CD14-positive monocyte (primary cell): ENCODE data around the gene ACBD6. TPM values are rescaled to one million over a fixed set of nuclear protein-coding genes. Genes with fewer than 3 reads are reported as not detected.

Experiments
- DNase-seq, 3 donors: peaks; one replicate each; pipeline ENCODE4 v3.0.0-alpha.2; 2011 to 2022
- H2AFZ ChIP-seq: 2 replicates; pipeline ENCODE4 v1.6.0; 2012; ENCODE audit warnings: mild to moderate bottlenecking, low read depth, low read length, inconsistent platforms; ENCODE audit not compliant: insufficient read depth, poor library complexity, severe bottlenecking
- H3K27ac ChIP-seq, 2 donors: 1 replicate in 1 of 2; 2 replicates in 1 of 2; pipeline ENCODE4 v1.5.1; 2012 to 2013; ENCODE audit warnings: low read length in 2 of 2, control low read depth in 1 of 2, inconsistent platforms in 1 of 2, low read depth in 1 of 2, mild to moderate bottlenecking in 1 of 2
- H3K27me3 ChIP-seq, 2 donors: one replicate each; pipeline versions ENCODE4 v1.6.0 to v1.6.1; 2011 to 2013; ENCODE audit warnings: low read length in 2 of 2; ENCODE audit not compliant: control insufficient read depth in 2 of 2, insufficient read depth in 2 of 2
- H3K36me3 ChIP-seq, 2 donors: replicated peaks in 1 of 2; 1 replicate in 1 of 2; 2 replicates in 1 of 2; pipeline versions ENCODE4 v1.5.1 to v1.6.1; 2012 to 2013; ENCODE audit warnings: low read length in 2 of 2, control low read depth in 1 of 2, inconsistent platforms in 1 of 2, mild to moderate bottlenecking in 1 of 2; ENCODE audit not compliant: insufficient read depth in 2 of 2, control insufficient read depth in 1 of 2
- H3K4me1 ChIP-seq, 2 donors: 1 replicate in 1 of 2; 2 replicates in 1 of 2; pipeline versions ENCODE4 v1.5.1 to v1.6.1; 2012 to 2013; ENCODE audit warnings: low read length in 2 of 2, control low read depth in 1 of 2, inconsistent platforms in 1 of 2, mild to moderate bottlenecking in 1 of 2, moderate library complexity in 1 of 2; ENCODE audit not compliant: insufficient read depth in 2 of 2, control insufficient read depth in 1 of 2
- H3K4me2 ChIP-seq: replicated peaks from 2 replicates; pipeline ENCODE3; 2012; ENCODE audit warnings: low read length, moderate library complexity, mild to moderate bottlenecking; ENCODE audit not compliant: poor library complexity, severe bottlenecking; ENCODE audit errors: extremely low read depth
- H3K4me3 ChIP-seq, 3 experiments: fragments of 200-600 bp in 1 of 3; sonication (generic) in 1 of 3; replicated peaks in 1 of 3; 1 replicate in 2 of 3; 2 replicates in 1 of 3; pipeline ENCODE4 v1.5.1; 2011 to 2013; ENCODE audit warnings: low read length in 3 of 3, mild to moderate bottlenecking in 3 of 3, control low read depth in 2 of 3, low read depth in 2 of 3, inconsistent platforms in 1 of 3, moderate library complexity in 1 of 3
- H3K79me2 ChIP-seq: 2 replicates; pipeline ENCODE4 v1.6.0; 2012; ENCODE audit warnings: mild to moderate bottlenecking, control low read depth, inconsistent platforms, low read length, moderate library complexity; ENCODE audit not compliant: insufficient read depth
- H3K9ac ChIP-seq: 2 replicates; pipeline ENCODE4 v1.6.0; 2017; ENCODE audit warnings: low read length, mild to moderate bottlenecking; ENCODE audit not compliant: insufficient read depth, poor library complexity, severe bottlenecking
- H3K9me3 ChIP-seq, 2 donors: replicated peaks in 1 of 2; 1 replicate in 1 of 2; 2 replicates in 1 of 2; pipeline versions ENCODE4 v1.5.1 to v1.6.1; 2012 to 2013; ENCODE audit warnings: low read length in 2 of 2, control low read depth in 1 of 2; ENCODE audit not compliant: control insufficient read depth in 1 of 2, insufficient read depth in 1 of 2
- H4K20me1 ChIP-seq: 2 replicates; pipeline ENCODE4 v1.6.0; 2012; ENCODE audit warnings: mild to moderate bottlenecking, low read length, control low read depth, moderate library complexity; ENCODE audit not compliant: insufficient read depth
- H3K27ac Mint-ChIP-seq, 7 donors: one replicate each; pipeline ENCODE4 v1.8.0; 2020; ENCODE audit warnings: mild to moderate bottlenecking in 7 of 7, mixed read lengths in 7 of 7, moderate library complexity in 6 of 7, inconsistent platforms in 2 of 7
- H3K27me3 Mint-ChIP-seq, 3 donors: one replicate each; pipeline ENCODE4 v1.8.0; 2021 to 2022; ENCODE audit warnings: low read depth in 3 of 3, mild to moderate bottlenecking in 3 of 3, mixed read lengths in 3 of 3, moderate library complexity in 3 of 3, inconsistent platforms in 1 of 3
- H3K36me3 Mint-ChIP-seq, 2 donors: one replicate each; pipeline ENCODE4 v1.8.0; 2020; ENCODE audit warnings: mixed read lengths in 2 of 2, inconsistent platforms in 1 of 2, mild to moderate bottlenecking in 1 of 2
- H3K4me1 Mint-ChIP-seq: one replicate; pipeline ENCODE4 v1.8.0; 2020; ENCODE audit warnings: mild to moderate bottlenecking, mixed read lengths
- H3K4me3 Mint-ChIP-seq, 2 donors: one replicate each; pipeline ENCODE4 v1.8.0; 2020; ENCODE audit warnings: mild to moderate bottlenecking in 2 of 2, mixed read lengths in 2 of 2, moderate library complexity in 1 of 2
- H3K9me3 Mint-ChIP-seq, 7 donors: one replicate each; pipeline ENCODE4 v1.8.0; 2020 to 2022; ENCODE audit warnings: mixed read lengths in 7 of 7, mild to moderate bottlenecking in 6 of 7, moderate library complexity in 6 of 7, inconsistent platforms in 2 of 7
- WGBS: methylation state at CpG from one replicate; pipeline ENCODE4 v1.1.5; 2013; ENCODE audit warnings: missing lambda C conversion rate; ENCODE audit not compliant: insufficient coverage; 5-methylcytosine and 5-hydroxymethylcytosine counted together
- intact Hi-C, 2 donors: fragments of 100-400 bp; cut with micrococcal nuclease; formaldehyde crosslinking; loops; one replicate each; pipeline versions ENCODE4 v1.15.0 to v1.15.1; 2023
- polyA plus RNA-seq, 3 donors: library from polyadenylated mRNA; depleted of rRNA in 1 of 3; unstranded in 2 of 3; stranded (reverse) in 1 of 3; fragments of 300-500 nt in 2 of 3; fragments of >200 nt in 1 of 3; fragmentation: Illumina TruSeq in 2 of 3; gene quantifications; 1 replicate in 2 of 3; 2 replicates in 1 of 3; pipeline ENCODE4 v1.2.3, GENCODE V29; 2012 to 2021
- TF ChIP-seq, protein P1 (sequence below): fragments of 200-600 bp; IDR thresholded peaks from one replicate; pipeline ENCODE4 v1.8.0; 2022; ENCODE audit warnings: antibody characterized with exemption, mild to moderate bottlenecking

The ACBD6 gene
- polyA plus RNA-seq, 3 donors: 19.3 to 35.3 (median 19.7) TPM

DNA sequence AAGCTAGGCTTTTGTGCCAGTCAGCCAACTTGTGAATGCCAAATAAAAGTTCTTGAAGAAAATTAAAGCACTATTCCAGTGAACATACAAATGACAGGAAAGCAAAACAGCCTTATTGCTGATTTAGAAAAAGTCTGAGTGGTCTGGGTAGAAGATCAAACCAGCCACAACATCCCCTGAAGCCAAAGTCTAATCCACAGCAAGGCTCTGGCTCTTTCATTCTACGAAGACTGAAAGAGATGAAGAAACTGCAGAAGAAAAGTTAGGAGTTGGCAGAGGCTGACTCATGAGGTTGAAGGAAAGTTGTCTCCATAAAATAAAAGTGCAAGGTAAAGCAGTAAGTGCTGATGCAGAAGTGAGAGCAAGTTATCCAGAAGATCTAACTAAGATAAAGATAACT, 206.4 kb downstream of the ACBD6 start:
- DNase-seq: no peak
- Mint-ChIP-seq H3K4me1 (peaks cover 12% of the 10 kb centered on the region), H3K27me3 (peaks cover 0 to 1% (median 0%) of the 10 kb centered on the region in 3 donors), H3K27ac (no peak overlapping the region), H3K9me3 (peaks cover 5 to 15% (median 11%) of the 10 kb centered on the region in 7 donors), H3K4me3 (no peak overlapping the region), H3K36me3 (peaks cover 0 to 9% of the 10 kb centered on the region in 2 donors)
- H3K36me3 ChIP-seq: no peaks in the 10 kb centered on the region
- intact Hi-C loops: no loop called here
- TF ChIP-seq, protein P1, sequence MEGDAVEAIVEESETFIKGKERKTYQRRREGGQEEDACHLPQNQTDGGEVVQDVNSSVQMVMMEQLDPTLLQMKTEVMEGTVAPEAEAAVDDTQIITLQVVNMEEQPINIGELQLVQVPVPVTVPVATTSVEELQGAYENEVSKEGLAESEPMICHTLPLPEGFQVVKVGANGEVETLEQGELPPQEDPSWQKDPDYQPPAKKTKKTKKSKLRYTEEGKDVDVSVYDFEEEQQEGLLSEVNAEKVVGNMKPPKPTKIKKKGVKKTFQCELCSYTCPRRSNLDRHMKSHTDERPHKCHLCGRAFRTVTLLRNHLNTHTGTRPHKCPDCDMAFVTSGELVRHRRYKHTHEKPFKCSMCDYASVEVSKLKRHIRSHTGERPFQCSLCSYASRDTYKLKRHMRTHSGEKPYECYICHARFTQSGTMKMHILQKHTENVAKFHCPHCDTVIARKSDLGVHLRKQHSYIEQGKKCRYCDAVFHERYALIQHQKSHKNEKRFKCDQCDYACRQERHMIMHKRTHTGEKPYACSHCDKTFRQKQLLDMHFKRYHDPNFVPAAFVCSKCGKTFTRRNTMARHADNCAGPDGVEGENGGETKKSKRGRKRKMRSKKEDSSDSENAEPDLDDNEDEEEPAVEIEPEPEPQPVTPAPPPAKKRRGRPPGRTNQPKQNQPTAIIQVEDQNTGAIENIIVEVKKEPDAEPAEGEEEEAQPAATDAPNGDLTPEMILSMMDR: no peak
- peaks cover 2 to 9% of the 10 kb centered on the region in 2 donors for H3K4me1 ChIP-seq
- no CpG with 5 or more reads among the region's 1 CpG for WGBS
- no peak overlapping the region for H3K27ac ChIP-seq
- H3K9ac ChIP-seq: no peak overlapping the region
- H3K27me3 ChIP-seq: no peaks in the 10 kb centered on the region
- H3K9me3 ChIP-seq: peaks cover 0 to 5% of the 10 kb centered on the region in 2 donors
- no peaks in the 10 kb centered on the region for H3K79me2 ChIP-seq
- no peak overlapping the region for H3K4me3 ChIP-seq
- no peak overlapping the region for H2AFZ ChIP-seq
- no peak overlapping the region for H3K4me2 ChIP-seq
- no peaks in the 10 kb centered on the region for H4K20me1 ChIP-seq

DNA sequence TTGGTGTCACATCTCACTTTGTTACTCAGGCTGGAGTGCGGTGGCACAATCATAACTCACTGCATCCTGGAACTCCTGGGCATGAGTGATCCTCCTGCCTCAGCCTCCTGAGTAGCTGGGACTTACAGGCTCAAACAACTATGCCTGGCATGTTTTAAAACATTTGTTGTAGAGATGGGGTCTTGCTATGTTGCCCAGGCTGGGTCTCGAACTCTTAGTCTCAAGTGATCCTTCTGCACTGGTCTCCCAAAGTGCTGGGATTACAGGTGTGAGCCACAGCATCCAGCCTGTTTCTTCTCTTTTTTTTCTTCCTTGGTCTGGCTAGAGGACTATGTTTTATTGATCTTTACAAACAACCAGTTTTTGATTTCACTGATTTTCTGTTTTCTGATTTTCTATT, 207.7 kb downstream of the ACBD6 start:
- Histone ChIP-seq H3K9ac (no peak overlapping the region), H3K27ac (no peak overlapping the region), H3K4me3 (no peak overlapping the region), H3K9me3 (peaks cover 0 to 5% of the 10 kb centered on the region in 2 donors), H4K20me1 (no peaks in the 10 kb centered on the region), H3K27me3 (no peaks in the 10 kb centered on the region), H2AFZ (no peak overlapping the region), H3K79me2 (no peaks in the 10 kb centered on the region), H3K4me1 (peaks cover 6 to 13% of the 10 kb centered on the region in 2 donors), H3K4me2 (no peak overlapping the region), H3K36me3 (no peaks in the 10 kb centered on the region)
- WGBS: 100% methylated on average over 1 of the region's 2 CpGs
- H3K27me3 Mint-ChIP-seq: peaks cover 0 to 1% (median 0%) of the 10 kb centered on the region in 3 donors
- no peak overlapping the region for H3K27ac Mint-ChIP-seq
- H3K9me3 Mint-ChIP-seq: peaks cover 5 to 15% (median 11%) of the 10 kb centered on the region in 7 donors
- H3K36me3 Mint-ChIP-seq: peaks cover 0 to 9% of the 10 kb centered on the region in 2 donors
- TF ChIP-seq, protein P1: no peak
- no peak overlapping the region for H3K4me3 Mint-ChIP-seq
- no peak for DNase-seq
- H3K4me1 Mint-ChIP-seq: peaks cover 19% of the 10 kb centered on the region
- intact Hi-C loops: no loop called here
